ENCODE measurements around the gene LRRC61. TPM values are rescaled to one million over a fixed set of nuclear protein-coding genes. Genes with fewer than 3 reads are reported as not detected.

LRRC61 gene
- polyA plus RNA-seq, 3 donors, result 25.1 to 33.1 (median 30.3) TPM

GRCh38 chr7:150368096-150368883 is 45.1 kb downstream of the LRRC61 start, which contains the start of gene REPIN1:
TSS of gene REPIN1 (plus strand) at chr7:150368822. CDS start at chr7:150369712, 890 bp downstream.
- peak; percentile 91 for DNase-seq

- DNase-seq, result no peak
These were observed 46.0 kb downstream of the LRRC61 start for GRCh38 chr7:150368884-150369747.

- DNase-seq, result no peak
These were observed 46.8 kb downstream of the LRRC61 start for GRCh38 chr7:150369748-150370501.

- DNase-seq, result no peak
These were observed 47.5 kb downstream of the LRRC61 start for GRCh38 chr7:150370612-150371071.

- no peak for DNase-seq
These were observed 48.2 kb downstream of the LRRC61 start for GRCh38 chr7:150371131-150371995.

- DNase-seq, result no peak
These were observed 48.8 kb downstream of the LRRC61 start for GRCh38 chr7:150371996-150372270.

GRCh38 chr7:150372271-150373048 is 49.3 kb downstream of the LRRC61 start:
- no peak for DNase-seq

GRCh38 chr7:150373049-150373801 is 50.1 kb downstream of the LRRC61 start:
- no peak for DNase-seq

- DNase-seq, result no peak
These were observed 50.9 kb downstream of the LRRC61 start for GRCh38 chr7:150374026-150374425.

- DNase-seq, result no peak
These were observed 51.3 kb downstream of the LRRC61 start for GRCh38 chr7:150374472-150374871.

- no peak for DNase-seq
These were observed 52.7 kb downstream of the LRRC61 start for GRCh38 chr7:150375662-150376521.

- DNase-seq, result no peak
These were observed 53.4 kb downstream of the LRRC61 start for GRCh38 chr7:150376560-150376959.

GRCh38 chr7:150377196-150377595 is 54.0 kb downstream of the LRRC61 start:
- DNase-seq, result no peak

GRCh38 chr7:150377635-150378034 is 54.5 kb downstream of the LRRC61 start:
- DNase-seq, result no peak

- no peak for DNase-seq
These were observed 55.1 kb downstream of the LRRC61 start for GRCh38 chr7:150378115-150378852.

GRCh38 chr7:150378853-150379440 is 55.8 kb downstream of the LRRC61 start, which contains the start of gene ZNF775:
TSS of gene ZNF775 (plus strand) at chr7:150379330. CDS start at chr7:150388471, 9,141 bp downstream.
- peak; percentile 95 for DNase-seq
